HepG2 (cell line): ENCODE data around the gene GLRA1. TPM values are rescaled to one million over a fixed set of nuclear protein-coding genes. Genes with fewer than 3 reads are reported as not detected.

Source experiments
- ATAC-seq: fragments of 200-7000 bp; cut with Tn5 transposase; 3 replicates; pipeline ENCODE4 v1.9.1; 2020; ENCODE audit warnings: mild to moderate bottlenecking, moderate library complexity
- BruUV-seq: library from RNA; stranded (reverse); fragments of 400-500 nt; replicated peaks from 2 replicates; lab custom pipeline; 2021; lab: Mats Ljungman, UMichigan
- CTCF ChIA-PET: fragments of 300-600 bp; formaldehyde crosslinking; extraction: SDS; loops from one replicate; lab custom pipeline; 2021; ENCODE audit warnings: low total read pairs, inconsistent platforms, low intra/inter-chr PET ratio; lab: Yijun Ruan, JAX
- POLR2A ChIA-PET: fragments of 350-600 bp; sonication (Branson Sonifier 250); formaldehyde crosslinking; loops from one replicate; lab custom pipeline; 2020; ENCODE audit warnings: antibody characterized with exemption, inconsistent platforms; lab: Yijun Ruan, JAX
- DNase-seq: peaks from one replicate; pipeline ENCODE4 v3.0.0-alpha.2; 2015; ENCODE audit warnings: low spot score
- FAIRE-seq: peaks from 3 replicates; lab custom pipeline; 2011; peaks lifted over from hg19 to GRCh38; lab: Jason Lieb, UNC
- H2AFZ ChIP-seq: one replicate; pipeline ENCODE4 v1.6.1; 2011; ENCODE audit warnings: low read length, inconsistent platforms
- H3K27ac ChIP-seq: fragments of 300-600 bp; 3 replicates; pipeline ENCODE4 v1.8.0; 2011; ENCODE audit warnings: mixed run types, mild to moderate bottlenecking, mixed read lengths, low read length, inconsistent platforms; ENCODE audit not compliant: insufficient read depth; ENCODE audit errors: extremely low read length
- H3K27me3 ChIP-seq, 2 experiments: fragments of 200-600 bp in 1 of 2; 2 replicates in 1 of 2; 3 replicates in 1 of 2; pipeline versions ENCODE4 v1.6.0 to v1.8.0; 2011; ENCODE audit warnings: low read length in 2 of 2, mild to moderate bottlenecking in 2 of 2, moderate library complexity in 2 of 2, inconsistent platforms in 1 of 2; ENCODE audit not compliant: insufficient read depth in 2 of 2, control insufficient read depth in 1 of 2
- H3K36me3 ChIP-seq, 2 experiments: fragments of 200-600 bp in 1 of 2; replicated peaks in 1 of 2; 2 replicates in 1 of 2; 3 replicates in 1 of 2; pipeline versions ENCODE4 v1.5.1 to v1.8.0; 2011; ENCODE audit warnings: low read length in 2 of 2, inconsistent platforms in 1 of 2; ENCODE audit not compliant: insufficient read depth in 2 of 2, control insufficient read depth in 1 of 2
- H3K4me1 ChIP-seq: 2 replicates; pipeline ENCODE4 v1.5.1; 2012; ENCODE audit warnings: low read length, inconsistent platforms; ENCODE audit not compliant: insufficient read depth
- H3K4me2 ChIP-seq: 2 replicates; pipeline ENCODE4 v1.6.0; 2011; ENCODE audit warnings: low read depth, low read length, inconsistent platforms
- H3K4me3 ChIP-seq, 3 experiments: fragments of 200-600 bp in 1 of 3; sonication (generic), shearing (Covaris generic) in 1 of 3; replicated peaks in 1 of 3; 2 replicates each; pipeline ENCODE4 v1.5.1; 2011 to 2016; ENCODE audit warnings: low read length in 3 of 3, inconsistent platforms in 2 of 3, low read depth in 2 of 3, mild to moderate bottlenecking in 2 of 3, control low read depth in 1 of 3, mixed read lengths in 1 of 3; ENCODE audit not compliant: insufficient read depth in 1 of 3
- H3K79me2 ChIP-seq: one replicate; pipeline ENCODE4 v1.6.1; 2011; ENCODE audit warnings: low read length, inconsistent platforms; ENCODE audit not compliant: insufficient read depth
- H3K9ac ChIP-seq: 2 replicates; pipeline ENCODE4 v1.6.0; 2011; ENCODE audit warnings: mild to moderate bottlenecking, low read depth, low read length, inconsistent platforms; ENCODE audit not compliant: insufficient read depth
- H3K9me3 ChIP-seq: 2 replicates; pipeline ENCODE4 v1.5.1; 2012; ENCODE audit warnings: mild to moderate bottlenecking, low read length
- H4K20me1 ChIP-seq: 2 replicates; pipeline ENCODE4 v1.6.0; 2011; ENCODE audit warnings: inconsistent platforms, mild to moderate bottlenecking, low read length, moderate library complexity; ENCODE audit not compliant: insufficient read depth
- BCL3 ChIP-seq: sonication (generic); formaldehyde crosslinking; IDR thresholded peaks from 2 replicates; pipeline ENCODE4 v1.5.1; 2020; ENCODE audit warnings: mild to moderate bottlenecking, missing genetic modification reagents, moderate library complexity
- GABPA ChIP-seq, 2 experiments: IDR thresholded peaks; 2 replicates each; pipeline ENCODE4 v1.6.1; 2011 to 2016; ENCODE audit warnings: low read depth in 2 of 2, low read length in 1 of 2, missing biosample characterization in 1 of 2, missing genetic modification characterization in 1 of 2
- GLI4 ChIP-seq: sonication (generic); formaldehyde crosslinking; IDR thresholded peaks from 2 replicates; pipeline ENCODE4 v1.5.1; 2020; ENCODE audit warnings: missing genetic modification reagents, mild to moderate bottlenecking, moderate library complexity, borderline replicate concordance
- KLF6 ChIP-seq: IDR thresholded peaks from 2 replicates; pipeline ENCODE4 v1.8.0; 2016; ENCODE audit warnings: missing biosample characterization, missing genetic modification reagents
- NR3C1 ChIP-seq: sonication (generic); formaldehyde crosslinking; IDR thresholded peaks from 2 replicates; pipeline ENCODE4 v1.4.0; 2020; ENCODE audit warnings: missing genetic modification reagents
- PCBP1 ChIP-seq: fragments of 200-400 bp; formaldehyde crosslinking; IDR thresholded peaks from 2 replicates; pipeline ENCODE4 v1.6.1; 2017; ENCODE audit warnings: mild to moderate bottlenecking, low read depth, low read length, borderline replicate concordance
- POGK ChIP-seq: sonication (generic); formaldehyde crosslinking; conservative IDR thresholded peaks from 2 replicates; pipeline ENCODE4 v1.8.0; 2022; ENCODE audit warnings: mild to moderate bottlenecking, moderate library complexity, missing genetic modification reagents
- SP4 ChIP-seq: sonication (generic); formaldehyde crosslinking; IDR thresholded peaks from 2 replicates; pipeline ENCODE4 v1.8.1; 2023; ENCODE audit warnings: mild to moderate bottlenecking, missing genetic modification reagents
- SRSF4 ChIP-seq: fragments of 200-400 bp; formaldehyde crosslinking; IDR thresholded peaks from one replicate; pipeline ENCODE4 v1.6.1; 2018; ENCODE audit warnings: mild to moderate bottlenecking, low read depth, low read length, moderate library complexity; ENCODE audit not compliant: poor library complexity, severe bottlenecking
- STAT6 ChIP-seq: sonication (generic); formaldehyde crosslinking; IDR thresholded peaks from 2 replicates; pipeline ENCODE4 v1.4.0; 2020; ENCODE audit warnings: missing genetic modification reagents, mild to moderate bottlenecking, borderline replicate concordance
- ZNF34 ChIP-seq: sonication (generic); formaldehyde crosslinking; IDR thresholded peaks from 2 replicates; pipeline ENCODE4 v1.4.0; 2020; ENCODE audit warnings: mild to moderate bottlenecking, missing genetic modification reagents, borderline replicate concordance
- ZNF562 ChIP-seq: sonication (generic); formaldehyde crosslinking; IDR thresholded peaks from 2 replicates; pipeline ENCODE4 v1.8.0; 2022; ENCODE audit warnings: missing genetic modification reagents, borderline replicate concordance
- ZNF570 ChIP-seq: sonication (generic); formaldehyde crosslinking; IDR thresholded peaks from 2 replicates; pipeline ENCODE4 v1.4.0; 2020; ENCODE audit warnings: mild to moderate bottlenecking, missing genetic modification reagents, borderline replicate concordance
- ZNF839 ChIP-seq: sonication (generic); formaldehyde crosslinking; IDR thresholded peaks from 2 replicates; pipeline ENCODE4 v1.4.0; 2020; ENCODE audit warnings: missing genetic modification reagents, mild to moderate bottlenecking, borderline replicate concordance
- ZNF878 ChIP-seq: sonication (generic); formaldehyde crosslinking; IDR thresholded peaks from 2 replicates; pipeline ENCODE4 v1.8.1; 2023; ENCODE audit warnings: mild to moderate bottlenecking, missing genetic modification reagents, moderate library complexity
- WGBS: methylation state at CpG from one replicate; pipeline ENCODE4 v1.1.6; 2017; ENCODE audit warnings: low lambda C conversion rate; 5-methylcytosine and 5-hydroxymethylcytosine counted together
- in situ Hi-C: cut with HindIII; loops from 2 replicates; pipeline ENCODE4 v1.10.0; 2017; ENCODE audit warnings: low pct_unique_long_range_greater_than_20kb; ENCODE audit not compliant: extremely low pct_ligation_motif_present
- intact Hi-C: fragments of 100-400 bp; cut with micrococcal nuclease; formaldehyde crosslinking; loops from one replicate; pipeline ENCODE4 v1.10.0; 2022; ENCODE audit not compliant: unreplicated experiment
- polyA plus RNA-seq, 8 experiments: library from polyadenylated mRNA; depleted of rRNA in 3 of 8; stranded (reverse) in 7 of 8; unstranded in 1 of 8; fragments of >200 nt; fragmentation: Illumina TruSeq in 4 of 8; extraction: Trizol in 4 of 8; gene quantifications; 2 replicates each; pipeline versions ENCODE4 v1.2.1 to v1.2.3, GENCODE V29; 2011 to 2016; ENCODE audit warnings: low read depth in 4 of 8, missing spikeins in 1 of 8, mixed read lengths in 1 of 8; ENCODE audit not compliant: insufficient read depth in 1 of 8
- total RNA-seq, 5 experiments: library from RNA; depleted of rRNA; stranded (reverse); fragments of >200 nt; fragmentation: Illumina TruSeq; extraction: Trizol; gene quantifications; 2 replicates each; pipeline ENCODE4 v1.2.3, GENCODE V29; 2016; ENCODE audit warnings: low read depth in 1 of 5

GLRA1 gene
- total and polyA plus RNA-seq, 2 of the 13 experiments (the other 11 are each of a cell fraction or from before 2014, with no cell fraction given), result not detected

DNA sequence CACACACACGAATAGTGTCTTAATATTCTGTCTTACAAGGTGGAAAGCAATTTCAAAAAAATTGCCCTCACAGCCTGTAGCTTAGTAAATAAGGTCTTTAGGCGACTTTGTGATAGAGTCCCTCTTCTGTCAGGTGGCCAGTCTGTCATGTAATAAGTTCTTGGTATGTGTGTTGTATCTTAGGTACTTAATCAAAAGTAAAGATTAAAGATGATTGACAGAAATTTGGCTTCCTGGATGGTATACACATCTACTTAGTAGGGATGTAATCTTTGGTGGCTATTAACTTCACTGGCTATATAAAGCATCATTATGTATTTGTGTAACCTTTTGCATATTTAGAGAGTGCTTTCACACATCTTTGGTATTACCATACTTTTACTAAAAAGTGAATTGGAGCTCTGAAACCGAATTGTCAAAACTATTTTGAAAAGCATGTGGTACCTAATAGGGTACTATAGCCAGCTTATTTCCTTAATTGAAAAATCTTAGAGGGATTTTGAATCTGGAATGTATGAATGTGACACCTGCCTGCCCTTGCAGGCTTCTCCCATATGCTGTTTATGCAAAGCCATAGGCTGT is 149.5 kb downstream of the GLRA1 start:
- CTCF ChIA-PET, result no interaction called here
- H4K20me1 ChIP-seq, result peaks cover 79% of the 10 kb centered on the region

DNA sequence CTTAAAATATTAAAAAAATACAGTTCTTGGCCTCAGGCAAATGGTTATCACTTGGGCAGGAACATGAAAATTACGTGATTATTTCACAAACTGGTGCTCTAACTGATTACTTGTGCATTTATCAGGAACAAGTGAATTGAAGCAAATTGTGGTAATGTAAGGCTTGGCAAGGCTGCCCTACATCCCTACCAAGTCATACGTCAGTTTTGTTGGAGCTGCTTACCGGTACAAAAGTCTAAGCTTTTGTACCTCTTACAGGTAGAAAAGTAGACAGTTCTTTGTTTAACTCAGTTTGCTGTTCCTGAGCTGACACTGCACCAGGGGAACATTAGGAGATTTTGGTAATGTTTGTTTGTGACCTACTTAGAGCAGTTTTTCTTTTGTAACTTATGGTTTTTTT is 150.7 kb downstream of the GLRA1 start:
- H3K9me3 ChIP-seq, result no peaks in the 10 kb centered on the region
- no peak for DNase-seq
- peak overlapping the region; percentile 91 to 97 (median 95) for H3K4me3 ChIP-seq
- ATAC-seq, result no peak
- in situ Hi-C loops, result no loop called here
- peaks cover 2 to 5% of the 10 kb centered on the region in 2 experiments; a peak in 4 of 5 replicates for H3K36me3 ChIP-seq
- POLR2A ChIA-PET, result interaction anchor here (0.9 to 5.4 kb wide), 5 partner anchors 14 to 521 kb away, joined by 3 to 73 read pairs (median 3); partner anchors contain the start of genes ATOX1 and GM2A
- peak overlapping the region; percentile 14 for H3K27ac ChIP-seq
- BruUV-seq, result no TSS peak
- H2AFZ ChIP-seq, result no peak overlapping the region
- peaks cover 63% of the 10 kb centered on the region for H3K4me1 ChIP-seq
- peaks cover 69% of the 10 kb centered on the region for H3K79me2 ChIP-seq
- peak overlapping the region; percentile 90 for H3K9ac ChIP-seq
- peaks cover 67% of the 10 kb centered on the region for H4K20me1 ChIP-seq
- intact Hi-C loops, result loop anchor here (2.0 to 5.0 kb wide), 3 partner anchors 47 to 522 kb away; partner anchors contain the start of gene GM2A
- CTCF ChIA-PET, result no interaction called here
- H3K4me2 ChIP-seq, result peak overlapping the region; percentile 90
- FAIRE-seq, result peak; percentile 15
- H3K27me3 ChIP-seq, result no peaks in the 10 kb centered on the region; a peak in 1 of 5 replicates
- WGBS, result 1% methylated on average over 3 of the region's 3 CpGs
- TF ChIP-seq POGK (CRISPR knock-in tag), result no peak
- no peak for TF ChIP-seq GABPA (IDR thresholded peaks at IDR 0.05; ENCODE audit: low read depth, low read length)
- TF ChIP-seq GABPA (CRISPR knock-in tag; IDR thresholded peaks at IDR 0.05; ENCODE audit: low read depth), result no peak
- no peak for TF ChIP-seq BCL3 (CRISPR knock-in tag)
- no peak for TF ChIP-seq STAT6 (CRISPR knock-in tag)

More for the DNA sequence above, 149.5 kb downstream of the GLRA1 start:
- peak overlapping the region in 2 of 3 experiments; percentile 14 to 91; a peak in 3 of 6 replicates for H3K4me3 ChIP-seq
- H3K9ac ChIP-seq, result peak overlapping the region; percentile 23; the same call in 1 of the 2 replicates
- POLR2A ChIA-PET, result interaction anchor here (0.9 to 5.4 kb wide), 4 partner anchors 13 to 522 kb away, joined by 3 to 73 read pairs (median 3); partner anchors contain the start of genes ATOX1 and GM2A
- H3K79me2 ChIP-seq, result peaks cover 81% of the 10 kb centered on the region
- no peak overlapping the region for H3K27ac ChIP-seq
- no peaks in the 10 kb centered on the region; a peak in 1 of 5 replicates for H3K27me3 ChIP-seq
- ATAC-seq (no peak), FAIRE-seq (no peak)
- peaks cover 2 to 9% of the 10 kb centered on the region in 2 experiments; a peak in 4 of 5 replicates for H3K36me3 ChIP-seq
- in situ Hi-C loops (no loop called here), intact Hi-C loops (no loop called here)
- 27% methylated on average over 3 of the region's 3 CpGs for WGBS
- peaks cover 71% of the 10 kb centered on the region for H3K4me1 ChIP-seq
- H3K9me3 ChIP-seq, result no peaks in the 10 kb centered on the region
- H3K4me2 ChIP-seq, result peak overlapping the region; percentile 90
- no TSS peak for BruUV-seq
- no peak for TF ChIP-seq KLF6
- TF ChIP-seq ZNF878 (CRISPR knock-in tag), result no peak
- TF ChIP-seq ZNF34 (CRISPR knock-in tag), result no peak
- no peak for TF ChIP-seq NR3C1 (CRISPR knock-in tag)
- TF ChIP-seq PCBP1, result no peak
- no peak for TF ChIP-seq GLI4 (CRISPR knock-in tag)
- no peak for TF ChIP-seq ZNF562 (CRISPR knock-in tag)
- TF ChIP-seq SP4 (CRISPR knock-in tag), result no peak
- no peak for TF ChIP-seq ZNF839
- no peak for TF ChIP-seq ZNF570 (CRISPR knock-in tag)
- no peak for TF ChIP-seq SRSF4
- TF ChIP-seq, all 625 proteins: peak for 0
- H2AFZ ChIP-seq, result no peak overlapping the region
- no peak for DNase-seq
